Parathyroid adenoma (tissue), 2 donors: ENCODE measurements around the gene SYTL2.

ENCODE experiments used
- H2AFZ ChIP-seq: fragments of 300-600 bp; sonication (generic); one replicate; pipeline ENCODE4 v1.7.0; 2017; ENCODE audit warnings: antibody characterized with exemption, mild to moderate bottlenecking
- H3K27ac ChIP-seq: fragments of 300-600 bp; sonication (generic); one replicate; pipeline ENCODE4 v1.7.0; 2017
- H3K27me3 ChIP-seq: fragments of 300-600 bp; sonication (generic); one replicate; pipeline ENCODE4 v1.7.0; 2017; ENCODE audit warnings: low read length; ENCODE audit not compliant: control insufficient read depth, insufficient read depth
- H3K36me3 ChIP-seq: fragments of 300-600 bp; sonication (generic); one replicate; pipeline ENCODE4 v1.7.0; 2017; ENCODE audit warnings: low read length; ENCODE audit not compliant: control insufficient read depth, insufficient read depth
- H3K4me1 ChIP-seq: fragments of 300-600 bp; sonication (generic); one replicate; pipeline ENCODE4 v1.7.0; 2017; ENCODE audit warnings: control low read depth
- H3K4me2 ChIP-seq: fragments of 300-600 bp; sonication (generic); one replicate; pipeline ENCODE4 v1.7.0; 2017; ENCODE audit warnings: low read length
- H3K4me3 ChIP-seq: fragments of 300-600 bp; sonication (generic); one replicate; pipeline ENCODE4 v1.7.0; 2017; ENCODE audit warnings: low read depth, low read length
- H3K79me2 ChIP-seq: fragments of 300-600 bp; sonication (generic); one replicate; pipeline ENCODE4 v1.7.0; 2017; ENCODE audit warnings: control low read depth
- H3K9ac ChIP-seq: fragments of 300-600 bp; sonication (generic); one replicate; pipeline ENCODE4 v1.7.0; 2017; ENCODE audit warnings: mild to moderate bottlenecking
- H3K9me3 ChIP-seq: fragments of 300-600 bp; sonication (generic); one replicate; pipeline ENCODE4 v1.7.0; 2017; ENCODE audit warnings: low read length; ENCODE audit not compliant: control insufficient read depth
- CTCF ChIP-seq: fragments of 300-600 bp; sonication (generic); IDR thresholded peaks from one replicate; pipeline ENCODE4 v1.7.0; 2017; ENCODE audit warnings: antibody characterized with exemption, mild to moderate bottlenecking
- donor health status: primary hyperparathyroidism.

SYTL2 gene

GRCh38 chr11:85748455-85748891, 62.5 kb downstream of the SYTL2 start:
- no peaks in the 10 kb centered on the region for H3K9me3 ChIP-seq
- no peaks in the 10 kb centered on the region for H3K36me3 ChIP-seq
- no peaks in the 10 kb centered on the region for H3K27me3 ChIP-seq
- no peak overlapping the region for H3K9ac ChIP-seq
- H3K4me3 ChIP-seq: no peak overlapping the region
- no peaks in the 10 kb centered on the region for H3K79me2 ChIP-seq
- H3K27ac ChIP-seq: no peak overlapping the region
- H3K4me2 ChIP-seq: no peak overlapping the region
- TF ChIP-seq CTCF: no peak
- no peaks in the 10 kb centered on the region for H3K4me1 ChIP-seq
- no peak overlapping the region for H2AFZ ChIP-seq

- Histone ChIP-seq H3K4me2 (no peak overlapping the region), H3K4me1 (no peaks in the 10 kb centered on the region), H3K9me3 (no peaks in the 10 kb centered on the region), H3K79me2 (no peaks in the 10 kb centered on the region), H3K4me3 (no peak overlapping the region), H3K27me3 (no peaks in the 10 kb centered on the region), H3K27ac (no peak overlapping the region), H3K9ac (no peak overlapping the region), H2AFZ (no peak overlapping the region), H3K36me3 (no peaks in the 10 kb centered on the region)
- TF ChIP-seq CTCF: no peak
These were observed 64.3 kb downstream of the SYTL2 start for GRCh38 chr11:85746670-85747069.

GRCh38 chr11:85745626-85746025, 65.3 kb downstream of the SYTL2 start:
- H3K27ac ChIP-seq: no peak overlapping the region
- H3K79me2 ChIP-seq: no peaks in the 10 kb centered on the region
- H3K27me3 ChIP-seq: no peaks in the 10 kb centered on the region
- no peaks in the 10 kb centered on the region for H3K36me3 ChIP-seq
- no peak overlapping the region for H3K9ac ChIP-seq
- no peak for TF ChIP-seq CTCF
- no peak overlapping the region for H3K4me2 ChIP-seq
- no peaks in the 10 kb centered on the region for H3K4me1 ChIP-seq
- no peak overlapping the region for H2AFZ ChIP-seq
- no peaks in the 10 kb centered on the region for H3K9me3 ChIP-seq
- H3K4me3 ChIP-seq: no peak overlapping the region

GRCh38 chr11:85742873-85743275, 68.1 kb downstream of the SYTL2 start:
- Histone ChIP-seq H3K4me3 (no peak overlapping the region), H3K4me2 (no peak overlapping the region), H3K79me2 (no peaks in the 10 kb centered on the region), H3K9ac (no peak overlapping the region), H3K27me3 (no peaks in the 10 kb centered on the region), H2AFZ (no peak overlapping the region), H3K27ac (no peak overlapping the region), H3K4me1 (no peaks in the 10 kb centered on the region), H3K9me3 (no peaks in the 10 kb centered on the region), H3K36me3 (no peaks in the 10 kb centered on the region)
- no peak for TF ChIP-seq CTCF

- Histone ChIP-seq H3K27me3 (no peaks in the 10 kb centered on the region), H3K4me2 (no peak overlapping the region), H3K9me3 (no peaks in the 10 kb centered on the region), H3K79me2 (no peaks in the 10 kb centered on the region), H2AFZ (no peak overlapping the region), H3K36me3 (no peaks in the 10 kb centered on the region), H3K27ac (no peak overlapping the region), H3K4me3 (no peak overlapping the region), H3K4me1 (no peaks in the 10 kb centered on the region), H3K9ac (no peak overlapping the region)
- no peak for TF ChIP-seq CTCF
These were observed 68.6 kb downstream of the SYTL2 start for GRCh38 chr11:85742348-85742747.
